NCI-H2107 treated with DMSO at 0.1 percent for 48 hours (cell line): Measurements from ENCODE around the gene NUP205.
"Not testable (repeated sequence)": the region's sequence is repeated elsewhere in the genome, so short reads cannot be mapped to it uniquely, and the experiment has no call there.

ENCODE experiments used
- DNase-seq: peaks from one replicate; lab custom pipeline; 2025; ENCODE audit not compliant: unreplicated experiment; lab: John Stamatoyannopoulos, UW

The NUP205 gene

GRCh38 chr7:135620447-135620846 is 62.7 kb downstream of the NUP205 start:
- no peak for DNase-seq

DNA sequence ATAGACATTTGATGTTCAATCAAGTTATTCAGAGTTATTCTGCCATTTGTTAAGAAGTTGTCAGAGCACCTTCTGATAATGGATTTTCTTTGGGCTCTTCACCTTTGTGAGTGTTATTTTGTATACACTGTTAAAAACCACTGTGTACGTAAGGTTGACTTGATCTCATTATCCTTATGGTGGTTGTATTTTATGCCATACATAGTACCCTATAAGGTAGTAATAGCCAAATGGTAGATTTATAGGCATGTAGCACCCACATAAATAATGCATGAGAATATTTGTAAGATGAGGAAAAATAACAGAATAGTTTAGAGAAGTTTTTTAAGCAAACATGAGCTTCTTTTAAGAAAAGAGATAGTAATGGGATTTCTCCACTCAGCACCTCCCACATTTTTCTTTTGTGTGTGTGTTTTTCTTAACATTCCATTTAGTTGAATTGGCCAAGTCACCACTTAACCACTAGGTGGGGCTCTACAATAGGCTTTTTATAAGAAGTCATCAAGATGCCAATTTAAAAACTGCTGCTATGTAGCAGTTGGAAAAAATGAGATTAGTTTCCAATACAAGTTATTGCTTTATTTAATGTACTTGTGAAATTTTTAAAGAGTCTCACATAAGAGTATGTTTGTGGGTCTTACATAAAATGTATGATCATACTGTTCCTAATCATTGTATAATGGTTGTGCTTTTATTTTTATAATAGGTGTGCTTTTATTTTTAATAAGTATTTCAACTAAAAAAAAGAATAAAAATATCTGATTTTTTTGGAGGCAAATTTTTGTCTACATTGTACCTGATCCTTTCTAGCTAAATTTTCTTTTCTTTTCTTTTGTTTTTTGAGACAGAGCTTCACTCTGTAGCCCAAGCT is 63.5 kb downstream of the NUP205 start:
- DNase-seq = peak; percentile 64

GRCh38 chr7:135634191-135634878 is 76.6 kb downstream of the NUP205 start:
- DNase-seq = no peak

DNA sequence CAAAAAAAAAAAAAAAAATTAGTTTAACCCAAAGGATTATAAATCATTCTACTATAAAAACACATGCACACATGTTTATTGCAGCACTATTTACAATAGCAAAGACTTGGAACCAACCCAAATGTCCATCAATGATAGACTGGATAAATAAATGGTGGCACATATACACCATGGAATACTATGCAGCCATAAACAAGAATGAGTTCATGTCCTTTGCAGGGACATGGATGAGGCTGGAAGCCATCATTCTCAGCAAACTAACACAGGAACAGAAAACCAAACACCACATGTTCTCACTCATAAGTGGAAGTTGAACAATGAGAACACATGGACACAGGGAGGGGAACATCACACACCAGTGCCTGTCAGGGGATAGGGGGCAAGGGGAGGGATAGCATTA is 82.0 kb downstream of the NUP205 start:
- DNase-seq = not testable (repeated sequence)

GRCh38 chr7:135644154-135644553 is 86.4 kb downstream of the NUP205 start:
- DNase-seq = no peak

- DNase-seq = no peak
Observed at GRCh38 chr7:135644729-135645128, 87.0 kb downstream of the NUP205 start.

DNA sequence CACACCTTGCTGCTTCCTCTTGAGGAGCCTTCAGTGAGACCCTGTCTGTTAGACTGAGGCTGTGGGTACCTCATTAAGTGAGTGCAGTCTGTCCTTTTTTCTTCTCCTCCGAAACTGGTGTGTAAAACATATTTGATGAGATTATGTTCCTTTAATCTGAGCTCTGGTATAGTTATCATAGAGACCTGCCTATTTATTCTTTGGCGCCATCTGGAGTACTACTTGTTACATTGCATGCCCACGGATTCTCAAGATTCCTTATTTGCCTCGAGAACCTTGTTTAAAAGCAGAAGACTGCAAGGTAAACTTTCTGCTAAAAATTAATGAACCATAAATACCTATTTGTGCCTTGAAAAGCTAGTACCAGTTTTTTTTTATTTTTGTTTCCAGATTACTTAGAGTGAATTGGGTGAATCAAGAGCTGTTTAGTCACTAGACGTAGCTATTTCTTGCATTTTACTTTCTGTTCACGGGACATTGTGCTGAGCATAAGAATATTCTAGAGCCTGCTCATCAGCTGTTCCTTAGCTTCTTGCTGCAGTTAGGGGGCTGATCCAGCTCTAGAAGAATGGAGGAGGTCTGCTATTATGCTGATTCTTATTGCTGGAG is 87.7 kb downstream of the NUP205 start:
- DNase-seq = peak; percentile 70

DNA sequence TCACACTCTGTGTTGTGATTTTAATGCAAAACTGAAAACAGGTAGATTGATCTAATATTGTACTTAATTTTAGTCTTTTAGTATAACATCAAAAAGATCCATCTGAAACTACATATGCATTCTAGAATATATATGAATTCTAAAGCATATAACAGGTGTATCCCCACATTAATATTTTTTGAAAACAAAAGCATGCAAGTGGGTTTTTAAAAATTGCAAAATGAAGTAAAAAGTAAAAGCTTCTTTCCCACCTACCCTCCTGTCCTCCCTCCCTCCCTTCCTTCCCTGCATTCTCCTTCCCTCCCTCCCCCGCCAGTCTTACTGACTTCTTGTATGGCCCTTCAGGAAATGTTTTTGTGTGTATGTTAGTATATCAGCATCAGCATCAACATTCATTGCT is 90.0 kb downstream of the NUP205 start:
- no peak for DNase-seq

DNA sequence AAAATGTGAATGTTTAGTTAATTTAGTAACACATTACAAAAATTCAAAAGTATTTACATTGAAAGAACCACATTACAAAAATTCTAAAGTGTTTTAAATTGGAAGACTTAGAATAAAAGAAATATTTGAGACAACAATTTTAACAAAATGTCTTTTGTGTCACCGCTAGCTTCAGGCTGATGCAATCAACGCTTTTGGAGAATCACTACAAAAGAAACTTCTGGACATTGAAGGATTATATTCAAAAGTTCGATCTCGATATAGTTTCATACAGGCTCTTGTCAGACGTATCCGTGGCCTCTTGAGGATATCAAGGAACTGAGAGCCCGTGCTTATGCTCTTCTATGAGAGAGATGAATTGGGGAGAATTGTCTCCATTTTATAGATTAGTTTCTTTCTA is 90.5 kb downstream of the NUP205 start:
- DNase-seq = no peak

DNA sequence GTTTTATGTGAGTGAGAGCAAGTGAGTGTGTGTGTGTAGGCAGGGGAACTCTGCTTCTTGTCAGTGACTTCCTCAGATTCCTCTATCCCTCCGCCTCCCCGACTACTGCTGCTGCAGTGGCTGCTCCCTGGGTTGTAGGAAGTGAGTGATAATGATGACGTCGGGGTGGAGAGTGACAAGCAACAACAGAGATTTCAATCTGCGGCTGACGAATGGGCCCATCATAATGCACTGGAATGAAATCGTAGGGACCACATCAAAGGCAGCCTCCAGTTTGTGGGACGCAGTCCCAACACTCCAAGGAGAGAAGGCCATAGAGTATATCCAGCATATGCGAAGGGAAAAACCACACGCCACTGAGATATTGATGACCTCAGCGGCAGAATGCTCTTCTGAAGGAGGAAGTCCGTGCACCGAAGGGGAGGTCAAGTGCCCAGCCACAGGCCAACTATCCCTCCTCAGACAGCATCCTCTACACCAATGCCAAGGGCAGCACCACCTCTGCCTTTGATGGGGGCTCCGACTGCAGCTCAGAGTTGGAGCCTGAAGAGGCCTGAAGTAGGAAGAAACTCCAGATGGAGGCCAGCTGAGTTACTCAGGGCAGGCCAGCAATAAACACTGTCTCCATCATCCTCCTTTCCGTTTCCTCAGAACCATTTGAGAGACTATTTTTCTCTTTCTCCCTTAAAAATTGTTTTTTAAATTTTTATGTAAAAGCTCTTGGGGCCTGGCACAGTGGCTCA is 93.3 kb downstream of the NUP205 start:
- DNase-seq = no peak

DNA sequence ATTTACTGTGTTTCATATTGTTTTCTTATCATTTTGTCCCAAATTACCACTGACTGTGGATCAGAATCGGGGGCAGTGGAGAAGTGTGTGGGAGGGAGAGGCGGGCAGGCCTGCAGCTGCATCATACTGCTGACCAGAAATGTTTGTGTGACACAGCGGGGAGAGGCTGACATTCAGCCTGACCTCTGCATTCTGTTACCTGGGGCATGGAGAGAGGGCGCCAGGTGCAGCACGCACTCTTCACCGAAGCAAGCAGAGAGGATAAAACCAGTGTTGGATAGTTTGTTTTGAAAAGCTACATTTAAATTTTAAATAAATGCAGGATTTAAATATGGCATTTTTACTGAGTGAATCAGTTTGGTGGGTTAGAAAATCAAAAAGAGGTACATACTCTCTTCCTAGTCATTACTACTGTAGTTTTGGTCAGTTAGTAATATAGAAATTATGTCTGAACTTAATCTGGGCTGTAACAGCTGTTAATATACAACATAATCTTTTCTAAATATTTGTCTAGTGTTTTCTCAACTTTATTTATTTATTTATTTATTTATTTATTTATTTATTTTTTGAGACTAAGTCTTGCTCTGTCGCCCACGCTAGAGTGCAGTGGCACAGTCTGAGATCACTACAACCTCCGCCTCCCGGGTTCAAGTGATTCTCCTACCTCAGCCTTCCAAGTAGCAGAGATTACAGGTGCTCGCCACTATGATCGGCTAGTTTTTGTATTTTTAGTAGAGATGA is 95.8 kb downstream of the NUP205 start:
- DNase-seq = peak; percentile 11

DNA sequence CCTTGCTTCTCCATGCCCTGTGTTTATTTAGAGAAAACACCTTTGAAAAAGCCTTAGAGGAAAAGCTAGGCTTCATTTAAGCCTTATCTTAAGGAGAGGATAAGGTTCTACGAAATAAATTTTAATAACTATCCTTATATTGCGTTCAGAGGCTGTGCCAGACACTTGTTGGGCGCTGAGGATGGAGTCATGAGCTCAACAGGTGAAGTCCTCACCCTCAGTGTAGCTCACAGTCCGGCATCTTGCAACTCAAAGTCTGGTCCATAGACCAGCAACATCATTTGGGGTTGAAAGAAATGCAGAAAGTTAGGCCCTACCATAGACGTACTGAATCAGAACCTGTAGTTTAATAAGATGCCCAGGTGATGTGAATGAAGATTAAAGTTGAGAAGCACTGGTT is 100.8 kb downstream of the NUP205 start:
- no peak for DNase-seq

DNA sequence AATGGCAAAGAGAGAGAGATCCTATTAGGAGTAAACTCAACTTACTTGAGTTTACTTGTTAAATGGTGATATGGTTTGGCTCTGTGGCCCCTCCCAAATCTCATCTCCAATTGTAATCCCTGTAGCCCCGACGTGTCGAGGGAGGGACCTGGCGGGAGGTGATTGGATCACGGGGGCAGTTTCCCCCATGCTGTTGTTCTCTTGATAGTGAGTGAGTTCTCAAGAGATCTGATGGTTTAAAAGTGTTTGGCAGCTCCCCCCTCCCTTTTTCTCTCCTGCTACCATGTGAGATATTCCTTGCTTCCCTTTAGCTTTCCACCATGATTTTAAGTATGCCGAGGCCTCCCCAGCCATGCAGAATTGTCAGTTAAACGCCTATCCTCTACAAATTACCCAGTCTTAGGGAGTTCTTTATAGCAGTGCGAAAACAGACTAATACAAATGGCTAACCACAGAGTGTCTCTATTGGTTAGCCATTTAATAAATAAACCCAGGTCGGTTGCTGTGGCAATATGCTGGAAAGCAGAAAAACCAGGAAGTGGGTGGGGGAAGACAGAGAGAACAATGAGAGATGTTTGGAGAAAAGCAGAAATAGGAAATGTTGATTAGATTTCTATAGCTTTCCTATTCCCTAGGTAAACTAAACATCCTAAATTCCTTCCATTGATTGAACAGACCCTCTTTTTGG is 101.6 kb downstream of the NUP205 start:
- DNase-seq = no peak

DNA sequence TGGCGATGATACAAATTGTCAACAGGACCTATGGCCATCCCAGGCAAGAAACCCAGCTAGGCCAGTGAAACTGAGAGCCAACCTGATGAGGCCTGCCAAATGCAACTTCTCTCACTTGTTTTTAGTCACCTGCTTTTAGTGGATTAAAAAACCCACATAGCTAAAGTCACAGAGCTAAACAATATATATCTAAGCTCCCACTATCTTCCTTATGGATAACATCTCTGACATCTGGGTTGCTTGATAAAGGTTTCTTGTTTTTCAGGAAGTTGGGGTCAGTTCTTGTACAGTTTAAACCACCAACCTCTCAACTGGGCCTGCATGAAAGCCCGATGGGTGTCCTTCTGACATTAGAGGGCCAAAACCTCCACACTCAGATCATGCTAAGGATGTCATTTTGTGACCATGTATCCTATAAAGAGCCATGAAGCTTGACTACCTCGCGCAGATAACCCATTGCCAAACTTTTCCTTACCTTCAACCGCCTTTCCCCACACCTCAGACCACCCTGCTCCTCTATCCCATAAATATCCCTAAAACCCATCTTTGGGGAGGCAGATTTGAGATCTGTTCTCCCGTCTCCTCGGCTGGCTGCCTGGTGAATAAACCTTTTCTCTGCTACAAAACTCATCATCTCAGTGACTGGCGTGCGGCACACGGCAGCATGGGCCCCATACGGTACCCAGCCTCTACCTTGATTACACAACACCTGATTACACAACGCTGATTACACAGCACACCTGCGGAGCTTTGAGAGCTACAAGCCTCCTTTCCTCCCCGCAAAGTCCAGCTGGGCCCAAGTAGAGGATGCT is 103.8 kb downstream of the NUP205 start:
- DNase-seq = peak; percentile 59

GRCh38 chr7:135662123-135662372 is 104.3 kb downstream of the NUP205 start:
- no peak for DNase-seq

DNA sequence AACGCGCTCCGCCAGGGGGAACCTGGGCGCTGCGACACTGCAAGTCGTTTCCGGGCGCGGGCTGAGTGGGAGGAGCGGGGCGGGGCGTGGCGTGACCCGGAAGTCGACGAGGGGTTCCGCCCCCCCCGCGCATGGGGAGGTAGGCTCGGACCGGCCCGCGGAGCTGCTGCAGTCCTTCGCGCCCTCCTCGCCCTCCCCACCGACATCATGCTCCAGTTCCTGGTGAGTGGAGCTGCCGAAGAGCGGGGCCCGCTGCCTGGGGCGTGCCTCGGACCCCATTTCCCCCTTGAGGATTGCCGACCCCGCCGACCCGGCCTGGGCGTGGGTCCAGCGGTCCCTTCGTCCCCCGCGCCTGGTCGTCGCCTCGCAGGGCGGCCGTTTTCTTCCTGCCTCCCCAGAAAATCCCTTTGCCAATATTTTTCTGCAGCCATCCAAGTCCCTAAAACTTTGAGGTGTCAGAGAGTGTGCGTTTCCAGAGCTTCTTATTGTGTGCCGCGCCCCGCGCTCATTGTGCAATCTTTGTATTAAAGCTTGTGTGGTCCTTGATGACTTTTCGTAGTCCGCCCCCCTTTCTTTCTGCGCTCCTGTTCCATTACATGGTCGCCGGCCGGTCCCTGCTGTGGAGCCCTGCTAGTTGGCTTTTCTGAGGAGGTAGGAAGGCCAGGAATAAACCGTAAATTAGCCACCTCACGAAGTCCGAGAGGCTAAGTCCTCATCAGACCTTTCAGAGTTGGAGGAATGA is 104.8 kb downstream of the NUP205 start, which contains the start of gene STMP1:
TSS of gene STMP1 (plus strand) at position 142 of the 742 bp plus-strand sequence.
- peak; percentile 82 for DNase-seq

DNA sequence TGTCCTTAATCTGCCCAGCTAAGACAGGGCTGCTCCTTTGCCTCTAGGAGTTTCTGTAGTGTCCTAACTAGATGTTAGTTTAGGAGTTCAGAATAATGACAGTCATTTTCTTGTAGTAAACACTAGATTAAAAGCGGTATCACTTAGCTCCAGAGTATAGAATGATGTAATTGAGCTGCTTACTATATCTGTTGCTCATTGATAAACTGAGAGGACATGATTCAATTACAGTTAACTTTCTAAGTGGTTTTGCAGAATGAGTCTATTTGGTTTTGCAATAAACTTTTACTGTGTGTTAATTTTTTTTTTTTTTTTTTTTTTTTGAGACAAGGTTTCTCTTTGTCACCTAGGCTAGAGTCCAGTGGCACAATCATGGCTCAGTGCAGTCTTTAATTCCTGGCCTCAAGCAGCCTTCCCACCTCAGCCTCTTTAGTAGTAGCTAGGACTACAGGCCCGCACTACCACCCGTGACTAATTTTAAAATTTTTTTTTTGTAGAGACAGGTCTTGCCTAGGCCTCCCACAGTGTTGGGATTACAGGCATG is 106.4 kb downstream of the NUP205 start:
- DNase-seq = no peak

GRCh38 chr7:135665042-135665441 is 107.3 kb downstream of the NUP205 start:
- no peak for DNase-seq
